ENCODE measurements around the gene WDR7.

The WDR7 gene

GRCh38 chr18:57052173-57052572 is 401.0 kb downstream of the WDR7 start:
- no peak for DNase-seq

GRCh38 chr18:57052759-57053158 is 401.6 kb downstream of the WDR7 start:
- DNase-seq, result no peak

- no peak for DNase-seq
These were observed 403.7 kb downstream of the WDR7 start for GRCh38 chr18:57054891-57055290.

GRCh38 chr18:57057890-57058289 is 406.7 kb downstream of the WDR7 start:
- DNase-seq, result no peak

GRCh38 chr18:57058734-57059133 is 407.6 kb downstream of the WDR7 start:
- DNase-seq, result no peak

- no peak for DNase-seq
These were observed 408.2 kb downstream of the WDR7 start for GRCh38 chr18:57059366-57059765.

- no peak for DNase-seq
These were observed 409.7 kb downstream of the WDR7 start for GRCh38 chr18:57060814-57061213.

GRCh38 chr18:57062178-57062577 is 411.0 kb downstream of the WDR7 start:
- no peak for DNase-seq

GRCh38 chr18:57062844-57063243 is 411.7 kb downstream of the WDR7 start:
- DNase-seq, result no peak

GRCh38 chr18:57063601-57064103 is 412.5 kb downstream of the WDR7 start:
- DNase-seq, result no peak

- no peak for DNase-seq
These were observed 422.5 kb downstream of the WDR7 start for GRCh38 chr18:57073501-57074187.

GRCh38 chr18:57075716-57076400 is 424.7 kb downstream of the WDR7 start:
- DNase-seq, result no peak

GRCh38 chr18:57077005-57077765 is 426.0 kb downstream of the WDR7 start:
- DNase-seq, result no peak

GRCh38 chr18:57077786-57078552 is 426.8 kb downstream of the WDR7 start:
- DNase-seq, result peak; percentile 21

- no peak for DNase-seq
These were observed 427.5 kb downstream of the WDR7 start for GRCh38 chr18:57078614-57079013.

GRCh38 chr18:57080479-57080878 is 429.3 kb downstream of the WDR7 start:
- DNase-seq, result no peak

- no peak for DNase-seq
These were observed 430.7 kb downstream of the WDR7 start for GRCh38 chr18:57081899-57082298.

- DNase-seq, result no peak
These were observed 432.3 kb downstream of the WDR7 start for GRCh38 chr18:57083485-57083884.

- no peak for DNase-seq
These were observed 433.4 kb downstream of the WDR7 start for GRCh38 chr18:57084331-57085271.

GRCh38 chr18:57085371-57085770 is 434.2 kb downstream of the WDR7 start:
- DNase-seq, result no peak

GRCh38 chr18:57086163-57086562 is 435.0 kb downstream of the WDR7 start:
- DNase-seq, result no peak

Data from CD4-positive, alpha-beta T cell treated with Interleukin-21 for 1 hour (primary cell).